ENCODE results near the gene CT83. TPM values are rescaled to one million over a fixed set of nuclear protein-coding genes. Genes with fewer than 3 reads are reported as not detected.

Gene CT83
- total RNA-seq, 1 experiment from 2014 or later: not detected

DNA sequence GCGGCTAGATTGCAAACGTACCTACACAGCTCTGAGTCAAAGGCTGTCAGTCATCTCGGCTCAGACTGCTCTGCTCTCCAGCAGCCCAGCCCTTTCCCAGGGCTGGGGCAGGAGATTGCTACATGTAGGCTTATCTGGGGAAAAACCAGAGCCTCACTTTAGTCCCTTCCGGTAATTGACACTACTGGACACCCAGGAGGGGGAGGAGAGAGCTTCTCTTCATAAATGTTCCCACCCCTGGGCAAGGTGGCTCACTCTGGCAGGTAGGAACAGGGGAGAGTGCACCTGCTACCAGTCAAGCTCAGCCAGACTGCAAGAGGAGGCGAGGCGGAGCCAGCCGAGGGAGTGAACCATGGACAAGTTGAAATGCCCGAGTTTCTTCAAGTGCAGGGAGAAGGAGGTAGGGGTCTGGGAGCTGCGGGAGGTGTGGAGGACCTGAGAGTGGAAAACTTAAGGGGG, 26.4 kb downstream of the CT83 start, which contains the start of gene SLC6A14:
Gene SLC6A14, plus strand, starts transcription at position 249 of the 459 bp plus-strand sequence. Its CDS starts 104 bp downstream, at position 353.
- Histone ChIP-seq H3K27me3 (ENCODE audit: control insufficient read depth, insufficient read depth, low read length) (no peaks in the 10 kb centered on the region), H3K4me1 (ENCODE audit: control insufficient read depth, insufficient read depth, low read length) (no peaks in the 10 kb centered on the region), H3K36me3 (ENCODE audit: control insufficient read depth, insufficient read depth, low read length) (no peaks in the 10 kb centered on the region), H3K4me3 (ENCODE audit: low read depth in 2 of 2, low read length in 2 of 2) (no peak within 1 kb of the TSS), H3K27ac (ENCODE audit: low read length) (no peak within 1 kb of the TSS), H3K9me3 (ENCODE audit: control insufficient read depth, insufficient read depth, low read depth, low read length) (no peaks in the 10 kb centered on the region)
- no peak for ATAC-seq
- intact Hi-C loops (cut with micrococcal nuclease; ENCODE audit: unreplicated experiment) (no loop called here), in situ Hi-C loops (cut with HindIII; ENCODE audit: low pct_unique_long_range_greater_than_20kb, low sequenced_read_pairs) (no loop called here)
- no TSS peak for BruUV-seq (replicated peaks)
- ChIA-PET CTCF (no interaction called here), POLR2A (no interaction called here)
- no peak for TF ChIP-seq TCF7L2 (IDR thresholded peaks at IDR 0.05; ENCODE audit: low read depth, low read length)
- TF ChIP-seq, protein P1, sequence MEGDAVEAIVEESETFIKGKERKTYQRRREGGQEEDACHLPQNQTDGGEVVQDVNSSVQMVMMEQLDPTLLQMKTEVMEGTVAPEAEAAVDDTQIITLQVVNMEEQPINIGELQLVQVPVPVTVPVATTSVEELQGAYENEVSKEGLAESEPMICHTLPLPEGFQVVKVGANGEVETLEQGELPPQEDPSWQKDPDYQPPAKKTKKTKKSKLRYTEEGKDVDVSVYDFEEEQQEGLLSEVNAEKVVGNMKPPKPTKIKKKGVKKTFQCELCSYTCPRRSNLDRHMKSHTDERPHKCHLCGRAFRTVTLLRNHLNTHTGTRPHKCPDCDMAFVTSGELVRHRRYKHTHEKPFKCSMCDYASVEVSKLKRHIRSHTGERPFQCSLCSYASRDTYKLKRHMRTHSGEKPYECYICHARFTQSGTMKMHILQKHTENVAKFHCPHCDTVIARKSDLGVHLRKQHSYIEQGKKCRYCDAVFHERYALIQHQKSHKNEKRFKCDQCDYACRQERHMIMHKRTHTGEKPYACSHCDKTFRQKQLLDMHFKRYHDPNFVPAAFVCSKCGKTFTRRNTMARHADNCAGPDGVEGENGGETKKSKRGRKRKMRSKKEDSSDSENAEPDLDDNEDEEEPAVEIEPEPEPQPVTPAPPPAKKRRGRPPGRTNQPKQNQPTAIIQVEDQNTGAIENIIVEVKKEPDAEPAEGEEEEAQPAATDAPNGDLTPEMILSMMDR (IDR thresholded peaks at IDR 0.05): no peak
- TF ChIP-seq POLR2AphosphoS5 (IDR thresholded peaks at IDR 0.05; ENCODE audit: low read depth, low read length): no peak
- no peak for TF ChIP-seq SIN3A (IDR thresholded peaks at IDR 0.05; ENCODE audit: borderline replicate concordance, insufficient read depth, low read depth, low read length)
- TF ChIP-seq, protein P2, sequence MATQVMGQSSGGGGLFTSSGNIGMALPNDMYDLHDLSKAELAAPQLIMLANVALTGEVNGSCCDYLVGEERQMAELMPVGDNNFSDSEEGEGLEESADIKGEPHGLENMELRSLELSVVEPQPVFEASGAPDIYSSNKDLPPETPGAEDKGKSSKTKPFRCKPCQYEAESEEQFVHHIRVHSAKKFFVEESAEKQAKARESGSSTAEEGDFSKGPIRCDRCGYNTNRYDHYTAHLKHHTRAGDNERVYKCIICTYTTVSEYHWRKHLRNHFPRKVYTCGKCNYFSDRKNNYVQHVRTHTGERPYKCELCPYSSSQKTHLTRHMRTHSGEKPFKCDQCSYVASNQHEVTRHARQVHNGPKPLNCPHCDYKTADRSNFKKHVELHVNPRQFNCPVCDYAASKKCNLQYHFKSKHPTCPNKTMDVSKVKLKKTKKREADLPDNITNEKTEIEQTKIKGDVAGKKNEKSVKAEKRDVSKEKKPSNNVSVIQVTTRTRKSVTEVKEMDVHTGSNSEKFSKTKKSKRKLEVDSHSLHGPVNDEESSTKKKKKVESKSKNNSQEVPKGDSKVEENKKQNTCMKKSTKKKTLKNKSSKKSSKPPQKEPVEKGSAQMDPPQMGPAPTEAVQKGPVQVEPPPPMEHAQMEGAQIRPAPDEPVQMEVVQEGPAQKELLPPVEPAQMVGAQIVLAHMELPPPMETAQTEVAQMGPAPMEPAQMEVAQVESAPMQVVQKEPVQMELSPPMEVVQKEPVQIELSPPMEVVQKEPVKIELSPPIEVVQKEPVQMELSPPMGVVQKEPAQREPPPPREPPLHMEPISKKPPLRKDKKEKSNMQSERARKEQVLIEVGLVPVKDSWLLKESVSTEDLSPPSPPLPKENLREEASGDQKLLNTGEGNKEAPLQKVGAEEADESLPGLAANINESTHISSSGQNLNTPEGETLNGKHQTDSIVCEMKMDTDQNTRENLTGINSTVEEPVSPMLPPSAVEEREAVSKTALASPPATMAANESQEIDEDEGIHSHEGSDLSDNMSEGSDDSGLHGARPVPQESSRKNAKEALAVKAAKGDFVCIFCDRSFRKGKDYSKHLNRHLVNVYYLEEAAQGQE (IDR thresholded peaks at IDR 0.05; ENCODE audit: insufficient read depth in 1 of 2, low read depth in 2 of 2, low read length in 1 of 2): no peak
- no peak for DNase-seq (ENCODE audit: low read depth, low spot score)

DNA sequence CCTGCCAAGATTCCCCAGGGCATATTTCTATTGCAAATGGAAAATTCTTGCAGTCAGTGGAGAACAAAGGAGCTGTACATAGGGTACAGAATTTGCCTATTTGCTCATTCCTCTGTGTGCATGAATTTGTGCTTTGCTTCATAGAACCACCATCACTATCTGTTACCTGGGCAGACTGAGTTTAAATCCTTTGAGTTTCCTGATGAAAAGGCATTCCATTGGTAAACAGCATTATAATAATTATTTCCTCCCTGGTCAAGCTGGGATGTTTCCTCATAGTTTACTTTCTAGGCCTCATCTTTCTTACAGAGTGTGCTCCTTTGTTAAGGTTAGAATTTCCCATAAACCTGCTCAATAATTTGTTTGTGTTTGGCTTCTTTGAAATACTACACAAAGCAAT, 27.2 kb downstream of the CT83 start:
- Histone ChIP-seq H3K27ac (ENCODE audit: low read length) (no peak overlapping the region), H3K27me3 (ENCODE audit: control insufficient read depth, insufficient read depth, low read length) (no peaks in the 10 kb centered on the region), H3K4me3 (ENCODE audit: low read depth in 2 of 2, low read length in 2 of 2) (no peak overlapping the region), H3K4me1 (ENCODE audit: control insufficient read depth, insufficient read depth, low read length) (no peaks in the 10 kb centered on the region), H3K36me3 (ENCODE audit: control insufficient read depth, insufficient read depth, low read length) (no peaks in the 10 kb centered on the region), H3K9me3 (ENCODE audit: control insufficient read depth, insufficient read depth, low read depth, low read length) (no peaks in the 10 kb centered on the region)
- POLR2A ChIA-PET: no interaction called here
- TF ChIP-seq TCF7L2 (IDR thresholded peaks at IDR 0.05; ENCODE audit: low read depth, low read length) (no peak), POLR2AphosphoS5 (IDR thresholded peaks at IDR 0.05; ENCODE audit: low read depth, low read length) (no peak), SIN3A (IDR thresholded peaks at IDR 0.05; ENCODE audit: borderline replicate concordance, insufficient read depth, low read depth, low read length) (no peak)
- TF ChIP-seq, protein P1 (IDR thresholded peaks at IDR 0.05): no peak
- intact Hi-C loops (cut with micrococcal nuclease; ENCODE audit: unreplicated experiment): no loop called here
- BruUV-seq (replicated peaks): no TSS peak
- in situ Hi-C loops (cut with HindIII; ENCODE audit: low pct_unique_long_range_greater_than_20kb, low sequenced_read_pairs): no loop called here
- DNase-seq (ENCODE audit: low read depth, low spot score) (no peak), ATAC-seq (no peak)
- CTCF ChIA-PET: no interaction called here
